ENCODE data around the gene FAM184B.

GRCh38 chr4:17719106-17719505 lies 62.3 kb downstream of the FAM184B start:
- TF ChIP-seq CTCF (IDR thresholded peaks at IDR 0.05) = no peak
- no peak for TF ChIP-seq EZH2 (IDR thresholded peaks at IDR 0.05)
- TF ChIP-seq EZH2phosphoT487 (IDR thresholded peaks at IDR 0.05) = no peak

Data from neural progenitor cell (in vitro differentiated cells).